NCI-H1105 treated with DMSO at 0.1 percent for 48 hours (cell line): Measurements from ENCODE around the gene TFPI.
A peak's percentile ranks its signal among the peaks of the same experiment; 100 is the strongest.
"Not testable (repeated sequence)": the region's sequence is repeated elsewhere in the genome, so short reads cannot be mapped to it uniquely, and the experiment has no call there.

Source experiments
- DNase-seq: peaks from one replicate; lab custom pipeline; 2025; lab: John Stamatoyannopoulos, UW

The TFPI gene

GRCh38 chr2:187552828-187553681 lies 1.2 kb downstream of the TFPI start:
- no peak for DNase-seq

GRCh38 chr2:187552381-187552780 lies 1.9 kb downstream of the TFPI start:
- no peak for DNase-seq

- no peak for DNase-seq
Measured at GRCh38 chr2:187550857-187551256, 3.4 kb downstream of the TFPI start.

- DNase-seq: no peak
Measured at GRCh38 chr2:187549951-187550555, 4.2 kb downstream of the TFPI start.

- DNase-seq: peak; percentile 19
Measured at GRCh38 chr2:187549193-187549592, 5.0 kb downstream of the TFPI start.

GRCh38 chr2:187548656-187549055 lies 5.6 kb downstream of the TFPI start:
- DNase-seq: no peak

GRCh38 chr2:187547353-187547979 lies 6.8 kb downstream of the TFPI start:
- DNase-seq: no peak

GRCh38 chr2:187546762-187547333 lies 7.4 kb downstream of the TFPI start:
- no peak for DNase-seq

- no peak for DNase-seq
Measured at GRCh38 chr2:187545238-187545751, 8.9 kb downstream of the TFPI start.

GRCh38 chr2:187544371-187545080 lies 9.7 kb downstream of the TFPI start:
- no peak for DNase-seq

- no peak for DNase-seq
Measured at GRCh38 chr2:187543488-187543887, 10.7 kb downstream of the TFPI start.

GRCh38 chr2:187542123-187542522 lies 12.1 kb downstream of the TFPI start:
- DNase-seq: no peak

GRCh38 chr2:187541086-187542085 lies 12.8 kb downstream of the TFPI start:
- no peak for DNase-seq

GRCh38 chr2:187538222-187538621 lies 16.0 kb downstream of the TFPI start:
- not testable (repeated sequence) for DNase-seq

- DNase-seq: not testable (repeated sequence)
Measured at GRCh38 chr2:187535381-187535780, 18.9 kb downstream of the TFPI start.

GRCh38 chr2:187532333-187533120 lies 21.7 kb downstream of the TFPI start:
- no peak for DNase-seq

- no peak for DNase-seq
Measured at GRCh38 chr2:187529977-187530721, 24.1 kb downstream of the TFPI start.

- DNase-seq: no peak
Measured at GRCh38 chr2:187529248-187529976, 24.8 kb downstream of the TFPI start.
